GM18868 (cell line): Measurements from ENCODE around the gene TICAM2.
A peak's percentile ranks its signal among the peaks of the same experiment; 100 is the strongest.

Experiments
- ATAC-seq: cut with Tn5 transposase; IDR thresholded peaks from one replicate; pipeline ENCODE4 v1.9.1; 2021; ENCODE audit warnings: mild to moderate bottlenecking, moderate library complexity; ENCODE audit not compliant: unreplicated experiment

TICAM2 gene

DNA sequence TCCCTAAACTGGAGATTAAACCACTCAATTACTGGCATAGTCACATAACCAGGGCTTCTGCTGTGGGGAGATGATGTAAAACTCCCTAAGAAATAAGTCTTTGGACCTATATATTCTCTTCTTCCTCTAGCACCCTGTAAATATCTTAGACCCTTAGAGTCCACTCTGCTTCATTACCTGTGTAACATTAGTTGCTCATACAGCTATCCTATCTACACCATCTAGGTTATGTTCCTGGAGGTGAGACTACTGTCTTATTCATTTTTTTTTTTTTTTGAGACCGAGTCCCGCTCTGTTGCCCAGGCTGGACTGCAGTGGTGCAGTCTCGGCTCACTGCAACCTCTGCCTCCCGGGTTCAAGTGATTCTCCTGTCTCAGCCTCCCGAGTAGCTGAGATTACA, 9.6 kb upstream of the TICAM2 start:
- ATAC-seq = no peak

DNA sequence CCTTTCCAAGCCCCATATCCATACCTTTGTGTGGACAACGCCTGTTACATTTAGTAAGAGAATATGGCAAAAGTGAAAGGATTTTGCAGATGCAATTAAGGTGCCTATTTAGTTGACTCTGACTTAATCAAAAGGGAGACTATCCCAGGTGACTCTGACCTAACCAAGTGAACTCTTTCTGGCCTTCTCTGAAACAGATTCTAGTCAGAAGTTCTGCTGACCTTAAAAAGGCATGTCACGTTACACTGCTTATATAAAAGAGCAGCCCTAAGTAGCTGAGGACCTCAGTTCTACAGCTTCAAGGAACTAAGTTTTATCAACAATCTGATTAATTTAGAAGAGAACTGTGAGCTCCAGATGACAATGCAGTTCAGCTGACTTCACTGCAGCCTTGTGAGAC, 5.7 kb upstream of the TICAM2 start:
- ATAC-seq = no peak

DNA sequence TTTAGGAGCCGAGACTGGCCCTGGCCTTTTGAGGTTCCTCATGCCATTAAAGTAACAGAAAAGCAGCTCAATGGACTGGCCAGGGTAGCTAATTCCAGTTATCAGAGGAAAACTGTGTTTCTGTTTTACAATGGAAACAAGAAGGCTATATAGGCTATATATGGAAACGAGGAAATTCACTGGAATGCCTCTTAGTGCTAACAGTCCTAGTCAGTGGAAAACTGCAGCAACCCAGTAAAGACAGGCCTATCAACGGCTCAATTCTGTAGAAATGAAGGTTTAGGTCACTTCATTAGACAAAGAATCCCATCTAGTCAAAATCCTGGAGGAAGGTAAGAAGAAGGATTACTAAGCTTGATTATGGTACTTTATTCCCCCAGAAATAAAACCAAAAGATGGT, 3.2 kb upstream of the TICAM2 start:
- no peak for ATAC-seq

DNA sequence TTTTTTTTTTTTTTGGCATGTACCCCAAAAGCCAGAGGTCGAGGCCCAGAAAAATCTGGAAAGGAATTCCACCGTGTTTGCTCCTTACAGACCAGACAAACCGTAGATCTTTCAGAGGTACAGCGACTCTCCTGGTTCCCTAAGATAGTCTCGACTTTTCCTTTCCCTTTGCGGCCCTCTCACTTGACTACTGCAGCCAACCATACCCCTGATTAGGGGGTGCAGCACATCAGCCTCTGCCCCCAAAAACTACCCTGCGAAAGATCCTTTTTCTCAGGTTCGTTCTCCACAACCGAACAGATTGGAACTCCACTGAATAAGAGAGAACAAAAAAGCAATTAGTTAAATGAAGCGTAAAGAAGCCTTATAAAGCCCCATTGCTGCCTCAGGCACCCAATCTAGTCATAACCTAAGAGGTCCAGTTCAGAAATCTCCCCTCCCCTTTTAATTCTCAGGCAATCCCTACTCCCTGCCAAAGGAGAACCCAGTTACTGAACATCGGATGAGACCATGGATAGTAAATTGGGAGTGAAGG, 379 bp upstream of the TICAM2 start:
- peak; percentile 2 for ATAC-seq

DNA sequence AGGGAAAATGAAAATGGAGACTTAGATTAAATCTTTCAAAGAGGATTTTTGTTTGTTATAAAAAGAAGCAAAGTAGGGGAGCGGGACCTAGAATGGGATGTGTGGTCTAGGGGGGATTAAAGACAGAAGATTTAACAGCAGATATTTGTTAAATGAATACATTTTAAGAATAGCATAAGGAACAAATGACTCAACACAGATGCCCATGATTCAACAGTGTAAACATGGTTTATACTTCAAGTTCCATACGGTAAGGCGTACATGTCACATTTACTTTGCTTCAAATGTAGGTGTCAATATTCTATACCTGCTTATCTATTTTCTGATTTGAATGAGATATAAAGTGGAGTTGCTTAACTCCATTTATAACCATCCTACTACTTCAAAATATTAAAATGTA, 1.5 kb downstream of the TICAM2 start:
- no peak for ATAC-seq

DNA sequence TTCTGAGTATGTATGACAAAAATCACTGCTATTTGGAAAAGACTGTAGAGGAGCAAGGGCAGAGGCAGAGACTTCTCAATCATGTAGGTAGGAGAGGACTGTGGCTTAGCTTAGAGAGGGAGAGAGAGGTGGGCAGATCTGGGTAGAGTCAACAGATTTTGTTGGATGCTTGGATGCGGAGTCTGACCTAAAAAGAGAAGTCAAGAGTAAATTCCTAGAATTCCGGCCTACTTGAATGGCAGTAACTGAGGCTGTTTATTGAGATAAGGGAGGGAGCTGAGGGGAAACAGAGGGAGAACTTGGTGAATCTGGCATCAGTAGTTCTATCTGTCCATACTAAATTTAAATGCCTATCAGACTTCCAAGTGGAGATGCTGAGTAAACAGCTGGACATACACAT, 2.4 kb downstream of the TICAM2 start:
- ATAC-seq = no peak

DNA sequence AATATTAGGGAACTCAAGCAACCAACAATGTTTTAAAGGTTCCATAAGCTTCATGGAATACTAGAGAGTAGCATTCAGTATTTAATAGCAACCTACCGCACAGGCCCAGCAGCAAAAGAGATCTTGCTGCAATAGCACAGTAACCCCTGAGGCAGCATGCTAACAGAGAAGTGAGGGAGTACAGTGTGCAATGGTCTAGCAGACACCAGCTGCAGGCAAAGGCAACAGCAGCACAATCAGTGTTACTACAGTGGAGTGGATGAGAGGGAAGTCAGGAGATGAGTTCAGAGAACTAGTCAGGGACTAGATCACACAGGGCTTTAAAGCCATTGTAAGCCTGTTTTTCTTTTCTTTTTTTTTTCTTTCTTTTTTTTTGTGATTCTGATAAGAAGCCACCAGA, 2.8 kb downstream of the TICAM2 start:
- peak; percentile 47 for ATAC-seq

DNA sequence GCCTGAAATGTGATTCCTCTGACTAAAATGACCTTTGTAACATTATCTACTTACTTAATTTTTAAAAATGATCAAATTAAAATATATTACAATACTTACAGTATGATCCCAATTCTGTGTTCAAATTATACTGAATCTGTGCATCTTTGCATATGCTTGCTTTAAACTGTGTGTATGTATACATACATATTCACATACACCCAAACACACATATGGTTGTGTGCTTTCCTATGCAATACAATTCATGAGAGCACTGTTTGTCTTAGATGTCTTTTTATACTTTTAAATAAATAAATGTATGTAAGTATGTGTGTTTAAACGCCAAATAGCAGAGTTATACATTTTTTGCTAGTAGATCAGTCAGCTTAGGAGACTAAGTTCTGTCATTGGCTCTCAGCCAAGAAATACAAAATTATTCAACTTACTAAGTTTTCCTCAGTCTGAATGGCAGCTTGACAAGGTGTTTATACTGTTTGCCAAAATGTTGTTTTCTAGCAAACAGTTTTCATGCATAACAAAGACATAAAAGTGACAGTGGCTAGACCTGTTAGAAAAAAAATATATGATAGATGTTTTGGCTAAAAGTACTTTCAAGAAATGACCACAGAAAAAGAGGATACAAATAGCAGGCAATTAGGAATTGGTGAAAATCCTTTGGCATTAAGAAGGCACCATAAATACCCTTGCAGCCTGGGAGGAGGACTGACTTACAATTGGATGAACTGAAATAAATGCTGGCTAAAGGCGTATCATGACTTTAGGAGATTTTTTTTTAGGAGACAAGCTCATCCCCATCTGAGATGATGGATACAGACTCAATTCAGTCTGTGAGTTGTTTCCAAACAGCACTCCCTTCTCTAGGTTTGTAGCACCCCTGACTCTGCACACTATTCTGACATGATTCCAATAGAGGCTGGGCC, 7.9 kb downstream of the TICAM2 start:
- ATAC-seq = no peak

DNA sequence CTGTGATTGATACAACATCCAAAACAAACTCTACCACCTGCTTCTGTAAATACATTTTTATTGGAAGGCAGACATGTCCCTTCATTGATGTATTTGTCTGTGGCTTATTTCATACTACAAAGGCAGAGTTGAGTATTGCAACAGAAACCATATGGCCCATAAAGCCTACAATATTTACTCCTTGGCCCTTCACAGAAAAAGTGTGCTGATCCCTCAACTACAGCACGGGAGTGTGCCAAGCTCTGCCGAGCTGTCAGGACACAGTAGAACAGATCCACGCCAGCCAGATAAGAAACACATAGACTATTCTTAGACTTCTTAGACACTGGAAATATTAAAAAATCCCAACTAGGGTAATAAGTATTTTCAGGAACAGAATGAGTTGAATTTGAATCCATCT, 13.2 kb downstream of the TICAM2 start:
- peak; percentile 13 for ATAC-seq

DNA sequence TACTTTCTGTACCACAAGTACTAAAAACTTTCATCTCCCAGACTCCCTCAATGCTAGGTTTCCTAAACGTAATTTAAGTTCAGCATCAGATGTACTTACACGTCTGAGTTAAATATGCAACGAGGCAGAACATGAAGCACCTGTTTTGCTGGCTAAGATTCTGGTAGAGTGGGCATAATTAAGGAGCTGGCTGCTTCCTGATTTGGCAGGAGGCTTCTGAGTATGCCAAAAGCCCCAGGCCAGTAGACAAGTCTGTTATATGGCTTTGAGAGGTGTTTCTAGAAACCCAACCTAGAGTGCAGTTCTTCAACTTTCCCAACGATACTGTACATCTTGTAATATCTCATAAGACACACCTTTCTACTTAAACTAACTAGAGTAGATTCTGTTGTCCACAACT, 13.6 kb downstream of the TICAM2 start:
- ATAC-seq = peak; percentile 73

DNA sequence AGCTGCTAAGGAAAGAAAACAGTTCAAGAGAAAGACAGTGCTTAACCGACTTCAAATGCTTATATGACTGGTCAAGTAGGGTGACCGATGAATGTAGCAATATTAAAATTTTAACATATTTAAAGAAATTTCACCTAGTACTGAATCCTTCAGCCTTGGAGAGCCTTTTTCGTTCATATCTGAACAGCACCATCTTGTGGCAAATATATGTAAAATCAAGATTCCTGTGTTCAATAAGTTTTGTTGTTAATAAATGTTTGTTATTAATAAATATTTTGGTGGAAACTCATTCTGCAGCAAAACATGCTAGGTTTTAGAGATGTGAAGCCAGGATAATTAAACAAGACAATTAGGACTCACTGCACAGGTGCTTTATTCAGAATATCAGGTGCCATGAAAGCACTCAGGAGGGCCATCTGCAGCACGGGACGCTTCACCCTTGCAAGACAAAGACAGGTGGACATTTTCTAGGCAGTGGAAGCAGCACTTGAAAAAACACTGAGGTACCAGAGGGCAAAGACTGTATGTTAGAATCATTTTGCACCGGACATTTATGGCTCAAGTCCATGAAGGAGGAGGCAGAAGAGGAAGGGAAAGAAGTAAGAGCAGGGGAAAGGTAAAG, 15.6 kb downstream of the TICAM2 start:
- no peak for ATAC-seq

DNA sequence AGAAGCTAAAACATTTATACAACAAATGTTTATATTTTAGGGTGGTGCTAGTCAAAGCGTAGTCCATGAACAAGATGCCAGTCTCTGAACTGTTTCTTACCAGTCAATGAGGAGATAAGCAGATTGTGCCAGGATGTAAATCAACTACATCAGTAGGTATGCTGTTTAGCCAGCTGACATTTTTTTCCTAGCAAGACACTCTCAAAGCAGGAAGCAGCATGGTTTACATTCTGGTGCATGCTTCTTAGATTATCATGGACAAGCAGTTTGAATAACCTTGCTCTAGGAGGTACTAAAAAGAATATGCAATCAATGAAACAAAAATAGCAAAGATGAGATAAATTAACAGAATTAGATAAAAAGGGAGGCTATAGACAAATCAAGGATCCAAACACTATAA, 17.0 kb downstream of the TICAM2 start:
- no peak for ATAC-seq

DNA sequence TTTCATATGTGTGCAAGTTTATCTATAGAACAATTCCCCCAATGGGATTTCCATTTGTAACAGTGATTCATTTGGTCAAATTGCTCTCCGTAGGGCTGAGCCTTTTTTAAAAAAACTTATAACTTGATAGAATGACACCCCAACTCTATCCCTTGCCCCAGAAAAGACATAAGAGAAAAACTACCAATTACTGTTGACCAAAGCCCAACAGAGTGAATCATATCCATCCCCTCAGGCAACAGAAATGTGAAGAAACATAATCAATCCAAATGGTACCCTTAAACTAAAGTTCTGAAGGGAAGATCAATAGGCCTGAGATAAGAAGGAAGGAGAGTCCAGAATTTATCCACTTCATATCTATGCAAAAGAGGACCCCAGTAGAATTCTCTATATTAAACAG, 17.8 kb downstream of the TICAM2 start:
- no peak for ATAC-seq

DNA sequence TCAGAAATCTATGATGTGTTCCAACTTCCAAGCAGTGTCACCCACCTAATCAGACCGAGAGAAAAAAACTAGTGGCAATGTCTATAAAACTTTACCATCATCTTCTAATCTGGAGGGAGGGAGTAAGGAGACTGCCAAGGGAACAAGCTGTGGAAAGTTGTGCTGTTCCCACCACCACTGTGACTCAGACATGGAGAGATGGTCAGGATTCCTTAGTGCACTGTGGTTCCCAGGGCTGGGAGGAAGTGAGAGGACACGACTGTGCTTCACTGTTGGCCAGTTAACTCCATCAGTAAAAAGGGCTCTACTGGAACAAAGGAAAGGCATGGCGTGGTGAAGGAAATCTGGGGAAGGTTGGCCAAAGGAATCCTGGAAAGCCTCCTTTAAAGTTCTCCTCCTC, 18.8 kb downstream of the TICAM2 start:
- no peak for ATAC-seq

DNA sequence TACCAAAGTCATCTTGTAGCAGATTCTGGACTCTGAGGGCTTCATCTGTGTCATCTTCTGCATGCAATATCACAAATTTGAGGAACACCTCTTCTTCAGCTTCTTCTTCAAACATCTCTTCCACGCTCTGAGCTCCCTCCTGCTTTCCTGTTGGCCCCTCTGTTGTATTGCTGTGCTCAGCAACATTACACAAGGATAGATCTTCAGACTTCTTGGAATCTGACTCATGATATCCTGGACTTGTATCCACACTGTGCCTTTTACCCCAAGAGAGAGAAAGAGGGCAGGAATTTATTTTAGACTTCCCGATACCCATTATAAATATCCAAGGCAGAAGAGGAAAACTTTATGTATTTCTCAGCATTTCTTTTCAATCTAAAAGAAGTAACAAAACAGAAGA, 21.3 kb downstream of the TICAM2 start:
- no peak for ATAC-seq

DNA sequence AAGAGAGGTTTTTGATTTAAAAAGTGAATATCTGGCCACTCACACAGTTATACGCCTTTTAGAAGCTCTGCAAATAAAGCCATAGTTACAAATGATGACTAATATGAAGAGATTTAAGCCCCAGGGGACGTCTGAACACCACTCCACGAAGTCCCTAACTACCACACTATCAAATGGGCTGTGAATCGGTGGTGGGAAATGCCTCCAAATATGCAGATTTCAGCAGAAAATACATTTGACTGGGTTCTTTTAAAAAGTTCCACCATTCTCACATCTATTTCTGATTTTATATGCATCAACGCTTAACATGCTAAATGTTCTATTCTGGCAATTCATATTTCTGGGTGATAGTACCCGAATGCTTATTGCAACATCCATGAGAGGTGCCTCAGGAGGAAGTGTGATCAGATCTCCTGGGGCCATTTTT, 22.5 kb downstream of the TICAM2 start:
- ATAC-seq = peak; percentile 67

DNA sequence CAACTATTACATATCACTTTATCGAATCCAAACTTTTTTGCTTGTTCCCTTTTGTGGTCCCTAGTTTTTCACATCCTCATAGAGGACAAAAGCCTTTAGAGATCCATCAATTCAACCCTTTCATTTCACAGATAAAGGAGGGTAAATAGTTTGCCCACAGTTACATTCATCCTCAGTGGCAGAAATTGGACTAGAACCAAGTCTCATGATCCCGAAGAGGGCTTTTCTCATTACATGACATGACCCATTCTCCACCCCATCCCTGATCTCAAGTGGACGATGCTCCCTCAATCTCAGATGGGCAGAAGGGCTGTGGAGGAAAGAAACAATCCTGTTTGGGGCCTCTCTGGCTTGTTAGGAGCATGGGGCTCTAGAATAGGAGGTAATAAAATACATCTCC, 23.1 kb downstream of the TICAM2 start:
- ATAC-seq = no peak

DNA sequence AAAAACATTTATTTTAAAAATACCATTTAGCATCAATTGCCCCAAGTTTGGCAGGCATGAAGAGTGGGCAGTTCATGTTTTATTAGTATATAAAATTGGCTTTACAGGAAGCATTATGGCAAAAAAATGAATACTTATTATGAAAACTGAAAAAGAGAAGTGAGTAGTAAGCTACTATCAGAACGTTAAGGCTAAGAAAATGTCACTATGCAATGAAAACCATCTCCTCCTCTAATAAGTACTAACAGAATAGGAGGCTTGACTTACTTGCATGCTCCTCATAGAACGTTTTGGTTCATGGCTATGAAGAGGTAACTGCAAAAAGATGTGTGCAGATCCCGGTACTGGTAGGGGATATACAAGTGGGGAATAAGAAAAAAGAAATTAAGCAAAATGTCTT, 23.6 kb downstream of the TICAM2 start:
- peak; percentile 43 for ATAC-seq

DNA sequence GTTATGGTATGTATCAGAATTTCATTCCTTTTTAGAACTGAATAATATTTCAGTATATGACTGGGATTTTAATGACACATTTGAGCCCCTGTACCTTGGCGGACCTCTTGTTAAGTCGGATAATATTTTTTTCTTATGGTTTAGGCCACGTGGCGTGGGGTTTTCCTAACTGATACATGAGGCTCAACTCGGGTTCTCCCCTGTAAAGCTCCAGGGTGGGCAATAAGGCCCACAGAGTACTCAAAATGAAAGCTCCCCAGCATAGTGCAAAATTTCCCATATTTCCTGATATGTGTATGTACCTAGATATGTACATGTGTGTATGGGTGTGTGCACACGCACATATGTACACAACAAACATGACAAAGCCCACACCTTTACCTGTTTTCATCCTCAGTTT, 24.5 kb downstream of the TICAM2 start:
- peak; percentile 43 for ATAC-seq

DNA sequence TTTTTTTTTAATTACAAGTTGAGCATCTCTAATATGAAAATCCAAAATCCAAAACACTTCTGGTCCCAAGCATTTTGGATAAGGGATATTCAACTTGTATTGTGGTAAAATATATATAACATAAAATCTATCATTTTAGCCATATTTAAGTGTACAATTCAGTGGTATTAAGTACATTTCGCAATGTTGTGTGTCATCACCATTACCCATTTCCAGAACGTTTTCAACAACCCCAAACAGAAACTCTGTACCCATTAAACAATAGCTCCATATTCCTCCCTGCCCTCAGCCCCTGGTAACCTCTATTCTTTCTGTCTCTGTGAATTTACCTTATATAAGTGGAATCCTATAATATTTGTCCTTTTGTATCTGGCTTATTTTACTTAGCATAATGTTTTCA, 24.9 kb downstream of the TICAM2 start:
- ATAC-seq = no peak

DNA sequence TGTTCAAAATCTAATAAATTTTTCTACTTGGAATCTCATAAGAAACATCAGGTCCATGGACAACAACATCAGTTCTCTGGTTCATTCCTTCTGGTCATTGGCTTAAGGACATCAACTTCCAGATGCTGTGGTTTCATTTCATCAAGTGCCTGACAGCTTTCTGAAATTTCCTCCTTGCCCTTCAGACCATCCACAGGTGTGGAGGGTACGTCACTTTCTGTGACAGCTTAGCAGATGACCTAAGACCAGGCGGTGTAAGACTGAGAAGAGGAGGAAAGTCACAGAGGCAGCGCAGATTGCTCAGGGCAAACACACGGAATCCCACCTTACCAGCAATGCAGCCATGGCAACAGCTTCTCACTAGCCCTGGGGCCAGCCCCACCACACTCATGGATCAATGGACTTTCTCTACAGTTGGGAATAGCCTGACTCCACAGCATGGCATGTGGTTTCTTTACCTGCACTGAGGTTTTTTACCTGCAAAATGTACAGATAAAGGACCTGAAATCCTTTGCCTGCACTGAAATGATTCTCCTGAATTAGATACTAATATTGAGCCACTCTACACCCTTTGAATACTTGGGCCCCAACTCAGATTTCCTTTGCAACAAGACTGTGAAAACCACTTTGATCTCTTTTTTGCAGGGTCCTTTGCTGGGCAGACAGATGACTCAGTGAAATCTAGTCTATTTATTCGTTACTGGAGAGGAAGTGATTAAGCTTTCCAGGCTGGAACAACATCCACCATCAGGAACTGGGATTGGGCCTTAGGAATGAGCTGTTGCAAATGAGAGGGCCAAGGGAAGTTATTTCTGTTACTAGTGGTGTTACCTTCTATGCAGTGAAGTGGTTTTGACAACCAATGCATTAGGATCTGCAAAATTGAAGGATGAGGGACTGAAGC, 26.9 kb downstream of the TICAM2 start:
- ATAC-seq = peak; percentile 22
